GM18870 (cell line): ENCODE data around the gene HILPDA.
A peak's percentile ranks its signal among the peaks of the same experiment; 100 is the strongest.
"Not testable (repeated sequence)": the region's sequence is repeated elsewhere in the genome, so short reads cannot be mapped to it uniquely, and the experiment has no call there.

Experiments used
- ATAC-seq: cut with Tn5 transposase; IDR thresholded peaks from one replicate; pipeline ENCODE4 v1.9.1; 2021; ENCODE audit warnings: moderate library complexity; ENCODE audit not compliant: unreplicated experiment

The HILPDA gene

GRCh38 chr7:128459394-128459878 lies 3.8 kb downstream of the HILPDA start:
- peak; percentile 53 for ATAC-seq

- no peak for ATAC-seq
These were observed 6.8 kb downstream of the HILPDA start for GRCh38 chr7:128462460-128462859.

GRCh38 chr7:128463345-128463744 lies 7.7 kb downstream of the HILPDA start:
- ATAC-seq, result not testable (repeated sequence)

- ATAC-seq, result not testable (repeated sequence)
These were observed 8.3 kb downstream of the HILPDA start for GRCh38 chr7:128463933-128464332.

GRCh38 chr7:128466871-128467270 lies 11.2 kb downstream of the HILPDA start:
- ATAC-seq, result not testable (repeated sequence)

GRCh38 chr7:128476402-128477335 lies 21.0 kb downstream of the HILPDA start, which contains the start of gene METTL2B:
METTL2B (plus strand) TSS chr7:128476748; CDS start chr7:128476766, 18 bp downstream.
- peak; percentile 89 for ATAC-seq

- ATAC-seq, result not testable (repeated sequence)
These were observed 21.6 kb downstream of the HILPDA start for GRCh38 chr7:128477336-128477690.

- not testable (repeated sequence) for ATAC-seq
These were observed 23.4 kb downstream of the HILPDA start for GRCh38 chr7:128479082-128479481.

GRCh38 chr7:128488134-128488533 lies 32.5 kb downstream of the HILPDA start:
- not testable (repeated sequence) for ATAC-seq

GRCh38 chr7:128497405-128497804 lies 41.7 kb downstream of the HILPDA start:
- no peak for ATAC-seq

- ATAC-seq, result not testable (repeated sequence)
These were observed 49.7 kb downstream of the HILPDA start for GRCh38 chr7:128505416-128505815.

- not testable (repeated sequence) for ATAC-seq
These were observed 51.1 kb downstream of the HILPDA start for GRCh38 chr7:128506819-128507218.

GRCh38 chr7:128507321-128507993 lies 51.8 kb downstream of the HILPDA start:
- ATAC-seq, result not testable (repeated sequence)
